Neuron (in vitro differentiated cells): ENCODE measurements around the gene GULP1.
"Not testable (repeated sequence)": the region's sequence is repeated elsewhere in the genome, so short reads cannot be mapped to it uniquely, and the experiment has no call there.

Experiments
- H2AFZ ChIP-seq: one replicate; pipeline ENCODE4 v1.6.1; 2013; ENCODE audit warnings: low read depth, mild to moderate bottlenecking, inconsistent platforms, low read length, moderate library complexity
- H3K27me3 ChIP-seq: one replicate; pipeline ENCODE4 v1.6.1; 2013; ENCODE audit warnings: low read length; ENCODE audit not compliant: insufficient read depth
- H3K36me3 ChIP-seq: one replicate; pipeline ENCODE4 v1.6.1; 2013; ENCODE audit warnings: low read length; ENCODE audit not compliant: insufficient read depth
- H3K4me1 ChIP-seq: one replicate; pipeline ENCODE4 v1.6.1; 2013; ENCODE audit warnings: low read length; ENCODE audit not compliant: insufficient read depth
- H3K4me3 ChIP-seq: 2 replicates; pipeline ENCODE4 v1.5.1; 2013; ENCODE audit warnings: mild to moderate bottlenecking, low read length, moderate library complexity
- H3K9me3 ChIP-seq: one replicate; pipeline ENCODE4 v1.6.1; 2013; ENCODE audit warnings: low read length

The GULP1 gene

DNA sequence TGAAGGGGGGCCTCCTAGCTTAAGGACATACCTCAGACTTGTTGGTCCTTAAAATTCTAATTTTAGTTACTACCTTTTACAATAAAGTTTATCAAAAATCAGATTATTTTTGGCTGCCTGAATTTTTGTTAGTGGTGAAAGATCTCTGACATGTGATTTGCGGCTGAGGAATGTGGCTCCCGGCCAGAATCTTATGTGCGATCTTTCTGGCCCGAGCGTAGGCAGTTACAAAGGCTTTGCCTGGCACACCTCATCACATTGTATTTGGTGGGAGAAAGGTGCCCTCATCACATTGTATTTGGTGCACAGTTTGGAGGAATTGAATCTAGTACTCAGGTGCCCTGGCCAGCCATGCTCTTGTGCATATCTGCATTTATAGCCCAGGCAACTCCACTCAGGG is 289.1 kb downstream of the GULP1 start:
- H2AFZ ChIP-seq: no peak overlapping the region
- H3K27me3 ChIP-seq: no peaks in the 10 kb centered on the region
- peaks cover 9% of the 10 kb centered on the region for H3K9me3 ChIP-seq
- H3K4me3 ChIP-seq: no peak overlapping the region
- H3K36me3 ChIP-seq: peaks cover 2% of the 10 kb centered on the region
- no peaks in the 10 kb centered on the region for H3K4me1 ChIP-seq

GRCh38 chr2:188582211-188582610 is 290.5 kb downstream of the GULP1 start:
- H3K4me3 ChIP-seq: no peak overlapping the region
- no peaks in the 10 kb centered on the region for H3K27me3 ChIP-seq
- H3K4me1 ChIP-seq: no peaks in the 10 kb centered on the region
- H3K36me3 ChIP-seq: peaks cover 2% of the 10 kb centered on the region
- peaks cover 9% of the 10 kb centered on the region for H3K9me3 ChIP-seq
- no peak overlapping the region for H2AFZ ChIP-seq

DNA sequence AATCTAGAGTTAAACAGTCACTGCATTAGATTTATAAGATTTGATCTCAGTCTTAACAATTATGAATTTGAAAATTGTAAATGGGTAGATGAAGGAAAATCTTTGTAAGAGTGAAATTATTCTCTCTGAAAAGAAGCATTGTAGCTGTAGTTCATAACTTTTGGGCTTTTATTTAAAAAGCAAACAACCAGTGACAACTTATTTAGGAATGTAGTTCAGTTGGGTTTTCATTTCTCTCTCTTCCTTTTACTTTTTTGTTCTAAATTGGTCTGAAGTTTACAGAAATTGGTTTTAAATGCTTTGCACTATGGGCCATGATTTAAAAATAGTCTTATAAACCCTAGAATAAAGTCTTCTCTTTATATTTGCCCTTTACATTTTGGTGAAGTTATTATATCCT is 296.6 kb downstream of the GULP1 start:
- H3K27me3 ChIP-seq: no peaks in the 10 kb centered on the region
- H2AFZ ChIP-seq: no peak overlapping the region
- peaks cover 9% of the 10 kb centered on the region for H3K9me3 ChIP-seq
- no peak overlapping the region for H3K4me3 ChIP-seq
- no peaks in the 10 kb centered on the region for H3K4me1 ChIP-seq
- H3K36me3 ChIP-seq: peaks cover 12% of the 10 kb centered on the region

DNA sequence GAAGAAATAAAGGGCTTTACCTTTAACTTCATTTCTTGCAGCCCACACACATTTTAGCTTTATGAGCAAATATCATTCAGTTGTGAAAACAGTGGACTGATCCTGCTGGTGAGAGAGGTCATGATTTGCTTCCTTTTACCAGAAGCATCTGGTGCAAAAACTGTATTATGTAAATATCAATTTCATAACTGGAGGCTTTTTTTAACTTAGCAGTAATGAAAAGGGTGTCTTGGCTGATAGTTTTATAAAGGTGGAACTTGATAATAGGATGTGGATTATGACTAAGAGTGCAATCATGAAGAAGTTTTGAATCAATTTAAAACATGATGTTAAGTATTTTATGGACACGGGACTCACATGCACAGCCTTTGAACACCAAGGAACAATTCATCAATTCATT is 304.4 kb downstream of the GULP1 start:
- Histone ChIP-seq H3K9me3 (no peaks in the 10 kb centered on the region), H3K27me3 (no peaks in the 10 kb centered on the region), H3K4me3 (no peak overlapping the region), H2AFZ (no peak overlapping the region), H3K36me3 (peaks cover 8% of the 10 kb centered on the region), H3K4me1 (no peaks in the 10 kb centered on the region)

DNA sequence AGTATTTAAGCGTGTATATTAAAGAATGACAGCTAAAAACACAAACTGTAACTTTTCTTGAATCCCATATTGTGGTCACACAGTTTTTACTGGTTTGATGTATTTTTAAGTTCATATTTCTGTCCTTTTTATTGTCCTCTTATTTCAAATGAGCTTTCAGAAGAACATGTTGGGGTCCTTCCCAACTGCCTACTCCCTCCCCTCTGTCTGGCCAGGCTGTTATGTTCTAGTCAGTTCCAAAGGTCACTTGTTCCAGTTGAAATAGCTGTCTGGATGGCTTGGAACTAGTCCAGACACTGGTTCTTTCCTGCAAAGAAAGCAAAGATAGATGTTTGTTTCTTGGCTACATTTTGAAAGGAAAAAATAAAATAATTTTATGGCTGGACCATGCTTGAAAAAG is 306.9 kb downstream of the GULP1 start:
- Histone ChIP-seq H3K36me3 (peaks cover 8% of the 10 kb centered on the region), H3K4me3 (no peak overlapping the region), H3K27me3 (no peaks in the 10 kb centered on the region), H3K9me3 (no peaks in the 10 kb centered on the region), H2AFZ (no peak overlapping the region), H3K4me1 (peaks cover 3% of the 10 kb centered on the region)

GRCh38 chr2:188599140-188599539 is 307.5 kb downstream of the GULP1 start:
- no peaks in the 10 kb centered on the region for H3K27me3 ChIP-seq
- no peaks in the 10 kb centered on the region for H3K9me3 ChIP-seq
- H3K4me3 ChIP-seq: no peak overlapping the region
- H3K4me1 ChIP-seq: peaks cover 3% of the 10 kb centered on the region
- H3K36me3 ChIP-seq: peaks cover 5% of the 10 kb centered on the region
- no peak overlapping the region for H2AFZ ChIP-seq

DNA sequence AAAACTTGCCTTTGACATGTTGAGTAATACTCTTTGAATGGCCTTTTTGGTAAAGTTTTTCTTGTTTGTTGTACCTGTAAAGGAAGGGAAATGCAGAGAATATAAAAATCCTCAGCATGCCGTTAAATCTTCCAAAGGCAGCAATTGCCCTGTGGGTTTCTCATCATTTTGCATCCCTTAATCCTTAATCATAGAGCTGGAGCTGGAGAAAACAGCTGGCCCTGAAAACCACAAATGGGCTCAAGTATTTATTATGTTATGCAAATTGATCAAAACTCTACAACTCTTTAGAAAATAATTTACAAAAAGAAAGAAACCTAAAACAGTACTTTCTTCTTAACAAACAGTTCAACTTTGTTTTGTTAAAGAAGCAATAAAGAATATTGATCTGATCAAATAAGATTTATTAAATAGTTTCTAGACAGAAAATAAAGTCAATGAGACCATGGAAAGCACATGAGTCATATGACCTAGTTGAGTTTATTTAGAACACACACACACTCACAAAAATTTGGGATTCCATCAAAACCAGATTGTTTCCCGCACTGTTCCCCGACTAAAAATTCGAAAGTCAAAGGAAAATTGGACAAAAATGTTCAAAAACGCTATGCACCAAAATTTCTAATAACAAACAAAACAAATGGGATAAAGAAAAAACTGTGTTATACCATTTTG is 309.0 kb downstream of the GULP1 start:
- Histone ChIP-seq H2AFZ (no peak overlapping the region), H3K4me3 (no peak overlapping the region), H3K27me3 (no peaks in the 10 kb centered on the region), H3K36me3 (no peaks in the 10 kb centered on the region), H3K4me1 (peaks cover 3% of the 10 kb centered on the region), H3K9me3 (no peaks in the 10 kb centered on the region)

GRCh38 chr2:188601391-188601790 is 309.7 kb downstream of the GULP1 start:
- Histone ChIP-seq H3K9me3 (no peaks in the 10 kb centered on the region), H3K36me3 (no peaks in the 10 kb centered on the region), H3K4me1 (peaks cover 3% of the 10 kb centered on the region), H2AFZ (no peak overlapping the region), H3K27me3 (no peaks in the 10 kb centered on the region), H3K4me3 (no peak overlapping the region)

DNA sequence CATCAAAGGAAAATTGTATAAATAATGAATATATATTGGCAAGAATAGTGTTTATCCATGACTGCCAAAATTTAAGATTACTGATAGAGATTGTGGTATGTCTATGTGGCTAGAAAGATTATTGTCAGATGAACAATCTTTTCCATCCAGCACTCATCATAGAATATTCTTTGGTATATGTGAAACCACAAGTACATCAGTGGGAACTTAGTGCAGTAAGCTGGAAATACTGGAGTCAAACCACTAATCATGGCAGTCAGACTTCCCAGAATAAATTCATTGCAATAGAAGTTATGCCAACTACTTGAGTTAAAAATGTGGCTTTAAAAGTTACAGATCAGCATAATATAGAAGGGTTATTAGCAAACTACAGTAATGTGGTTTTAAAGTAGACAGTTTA is 310.3 kb downstream of the GULP1 start:
- Histone ChIP-seq H3K36me3 (no peaks in the 10 kb centered on the region), H3K4me3 (no peak overlapping the region), H3K4me1 (peaks cover 3% of the 10 kb centered on the region), H3K9me3 (no peaks in the 10 kb centered on the region), H3K27me3 (no peaks in the 10 kb centered on the region), H2AFZ (no peak overlapping the region)

DNA sequence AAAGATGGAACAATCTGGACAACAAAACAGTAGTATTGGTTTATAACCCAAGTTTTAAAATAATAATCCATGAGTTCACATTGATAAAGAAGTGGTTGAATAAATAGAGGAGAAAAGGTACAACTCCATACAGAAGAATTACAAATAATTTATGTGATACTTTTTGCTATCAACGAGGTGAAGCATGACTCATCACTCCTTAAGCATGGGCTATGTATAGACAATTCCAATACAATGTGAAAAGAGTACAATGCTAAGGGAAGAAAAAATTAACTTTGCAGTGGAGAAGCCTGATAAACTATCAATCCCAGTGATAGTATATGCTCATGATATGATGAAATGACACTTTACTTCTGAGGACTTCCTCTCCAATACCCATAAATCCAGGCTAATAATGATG is 312.9 kb downstream of the GULP1 start:
- H3K4me1 ChIP-seq: peaks cover 3% of the 10 kb centered on the region
- no peaks in the 10 kb centered on the region for H3K36me3 ChIP-seq
- H3K9me3 ChIP-seq: no peaks in the 10 kb centered on the region
- no peak overlapping the region for H3K4me3 ChIP-seq
- H2AFZ ChIP-seq: no peak overlapping the region
- no peaks in the 10 kb centered on the region for H3K27me3 ChIP-seq

GRCh38 chr2:188605609-188606584 is 314.2 kb downstream of the GULP1 start:
- H3K4me3 ChIP-seq, H3K9me3 ChIP-seq, H3K36me3 ChIP-seq, H3K4me1 ChIP-seq, H2AFZ ChIP-seq, H3K27me3 ChIP-seq: not testable (repeated sequence)

- not testable (repeated sequence) for H3K27me3 ChIP-seq, H2AFZ ChIP-seq, H3K9me3 ChIP-seq, H3K36me3 ChIP-seq, H3K4me3 ChIP-seq, H3K4me1 ChIP-seq
Measured at GRCh38 chr2:188606596-188606995, 314.9 kb downstream of the GULP1 start.

GRCh38 chr2:188607501-188607900 is 315.8 kb downstream of the GULP1 start:
- Histone ChIP-seq H3K4me1 (no peaks in the 10 kb centered on the region), H2AFZ (no peak overlapping the region), H3K4me3 (no peak overlapping the region), H3K9me3 (no peaks in the 10 kb centered on the region), H3K36me3 (no peaks in the 10 kb centered on the region), H3K27me3 (no peaks in the 10 kb centered on the region)
